ENCODE results near the gene PLRG1. TPM values are rescaled to one million over a fixed set of nuclear protein-coding genes. Genes with fewer than 3 reads are reported as not detected.

Gene PLRG1
- total RNA-seq, 1 experiment from 2014 or later = 136 TPM

DNA sequence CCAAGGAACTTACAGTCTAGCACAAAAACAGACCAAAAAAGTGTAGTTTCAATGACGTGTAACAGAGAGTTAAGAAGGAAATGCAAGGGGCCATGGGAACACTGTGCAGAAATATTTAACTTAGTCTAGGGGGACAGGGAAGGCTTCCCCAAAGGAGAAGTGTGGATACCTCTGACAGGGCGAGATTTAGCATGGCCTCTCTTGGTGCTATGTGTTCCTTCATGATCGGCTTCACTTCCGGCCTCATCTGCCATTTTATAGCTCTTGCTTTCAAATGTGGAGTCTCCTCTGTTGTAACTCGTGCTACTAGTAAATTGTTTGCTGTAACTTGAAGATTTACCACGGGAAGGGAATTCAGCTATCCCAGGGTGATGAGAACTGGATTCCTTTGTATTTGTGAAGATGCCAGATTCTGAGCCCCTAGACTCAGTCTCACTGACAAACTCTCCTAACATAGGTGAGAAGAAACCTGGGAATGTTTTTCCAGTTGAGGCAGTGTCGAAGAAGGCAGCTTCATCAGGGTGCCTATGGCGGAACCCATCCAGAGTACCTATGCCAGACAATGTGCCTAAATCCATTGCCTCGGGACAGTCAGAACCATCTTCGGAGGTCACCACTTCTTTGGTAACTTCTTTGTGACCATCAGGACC lies 35.3 kb upstream of the PLRG1 start:
- POLR2A ChIA-PET = no interaction called here
- CTCF ChIA-PET = interaction anchor here (0.6 to 3.3 kb wide), 7 partner anchors 17 to 52 kb away, joined by 3 to 13 read pairs (median 4); no protein-coding TSS in a partner anchor
- Mint-ChIP-seq H3K27me3 (ENCODE audit: insufficient read depth, unreplicated experiment) (no peaks in the 10 kb centered on the region), H3K27ac (ENCODE audit: low read depth, unreplicated experiment) (no peak overlapping the region), H3K4me3 (ENCODE audit: unreplicated experiment) (no peak overlapping the region), H3K4me1 (ENCODE audit: insufficient read depth, unreplicated experiment) (peaks cover 5% of the 10 kb centered on the region), H3K9me3 (ENCODE audit: unreplicated experiment) (no peaks in the 10 kb centered on the region), H3K36me3 (ENCODE audit: insufficient read depth, unreplicated experiment) (no peaks in the 10 kb centered on the region)
- intact Hi-C loops (cut with micrococcal nuclease) = no loop called here
- DNase-seq (ENCODE audit: unreplicated experiment) = no peak
- BruUV-seq (replicated peaks) = no TSS peak
- TF ChIP-seq, protein P1, sequence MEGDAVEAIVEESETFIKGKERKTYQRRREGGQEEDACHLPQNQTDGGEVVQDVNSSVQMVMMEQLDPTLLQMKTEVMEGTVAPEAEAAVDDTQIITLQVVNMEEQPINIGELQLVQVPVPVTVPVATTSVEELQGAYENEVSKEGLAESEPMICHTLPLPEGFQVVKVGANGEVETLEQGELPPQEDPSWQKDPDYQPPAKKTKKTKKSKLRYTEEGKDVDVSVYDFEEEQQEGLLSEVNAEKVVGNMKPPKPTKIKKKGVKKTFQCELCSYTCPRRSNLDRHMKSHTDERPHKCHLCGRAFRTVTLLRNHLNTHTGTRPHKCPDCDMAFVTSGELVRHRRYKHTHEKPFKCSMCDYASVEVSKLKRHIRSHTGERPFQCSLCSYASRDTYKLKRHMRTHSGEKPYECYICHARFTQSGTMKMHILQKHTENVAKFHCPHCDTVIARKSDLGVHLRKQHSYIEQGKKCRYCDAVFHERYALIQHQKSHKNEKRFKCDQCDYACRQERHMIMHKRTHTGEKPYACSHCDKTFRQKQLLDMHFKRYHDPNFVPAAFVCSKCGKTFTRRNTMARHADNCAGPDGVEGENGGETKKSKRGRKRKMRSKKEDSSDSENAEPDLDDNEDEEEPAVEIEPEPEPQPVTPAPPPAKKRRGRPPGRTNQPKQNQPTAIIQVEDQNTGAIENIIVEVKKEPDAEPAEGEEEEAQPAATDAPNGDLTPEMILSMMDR (IDR thresholded peaks at IDR 0.05; ENCODE audit: unreplicated experiment) = no peak

DNA sequence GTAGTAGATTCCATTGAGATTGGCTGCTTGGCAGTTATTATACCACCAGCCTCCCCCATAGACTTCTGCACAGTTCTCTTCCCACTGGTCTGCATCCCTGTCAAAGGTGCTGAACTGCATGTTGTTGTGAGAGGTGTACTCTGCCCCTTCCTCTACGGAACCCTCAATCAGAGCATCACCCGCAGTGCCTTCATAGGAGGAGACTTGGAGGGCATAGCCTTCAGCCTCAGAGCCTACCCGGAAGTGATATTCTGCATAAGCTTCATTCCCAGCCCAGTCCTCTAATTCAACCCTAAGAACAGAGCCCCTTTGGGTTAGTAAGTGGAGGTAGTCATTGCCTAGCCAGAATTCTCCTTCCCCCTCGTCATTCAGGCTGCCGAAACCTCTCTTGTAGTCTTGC lies 34.1 kb upstream of the PLRG1 start:
- peaks cover 5% of the 10 kb centered on the region for H3K4me1 Mint-ChIP-seq (ENCODE audit: insufficient read depth, unreplicated experiment)
- H3K4me3 Mint-ChIP-seq (ENCODE audit: unreplicated experiment) = no peak overlapping the region
- TF ChIP-seq, protein P1 (IDR thresholded peaks at IDR 0.05; ENCODE audit: unreplicated experiment) = no peak
- H3K9me3 Mint-ChIP-seq (ENCODE audit: unreplicated experiment) = no peaks in the 10 kb centered on the region
- intact Hi-C loops (cut with micrococcal nuclease) = no loop called here
- CTCF ChIA-PET = interaction anchor here (0.6 to 3.3 kb wide), 3 partner anchors 24 to 338 kb away, joined by 3 to 13 read pairs (median 4); no protein-coding TSS in a partner anchor
- no TSS peak for BruUV-seq (replicated peaks)
- no peak overlapping the region for H3K27ac Mint-ChIP-seq (ENCODE audit: low read depth, unreplicated experiment)
- H3K27me3 Mint-ChIP-seq (ENCODE audit: insufficient read depth, unreplicated experiment) = no peaks in the 10 kb centered on the region
- H3K36me3 Mint-ChIP-seq (ENCODE audit: insufficient read depth, unreplicated experiment) = no peaks in the 10 kb centered on the region
- POLR2A ChIA-PET = interaction anchor here (0.7 kb wide), 1 partner anchor 17 kb away, joined by 3 read pairs; no protein-coding TSS in a partner anchor
- no peak for DNase-seq (ENCODE audit: unreplicated experiment)

DNA sequence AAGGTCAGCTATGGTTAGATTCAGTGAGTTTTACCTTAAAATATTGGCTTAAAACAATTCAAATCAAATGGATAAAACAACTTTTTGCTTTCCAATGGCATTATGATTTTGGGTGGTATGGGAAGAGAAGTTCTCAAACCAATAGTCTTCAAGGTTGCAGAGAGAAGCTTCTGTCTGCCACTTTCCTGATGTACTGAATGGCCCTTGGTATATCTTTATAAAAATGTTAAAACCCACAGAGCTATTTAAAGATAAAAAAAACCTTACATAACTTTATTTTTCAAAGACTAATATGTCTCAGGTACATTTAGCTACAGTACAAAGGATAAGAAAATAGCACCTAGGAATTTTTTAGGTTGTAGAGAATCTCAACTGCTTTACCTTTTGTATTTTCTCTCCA lies 33.5 kb upstream of the PLRG1 start:
- Mint-ChIP-seq H3K36me3 (ENCODE audit: insufficient read depth, unreplicated experiment) (no peaks in the 10 kb centered on the region), H3K9me3 (ENCODE audit: unreplicated experiment) (no peaks in the 10 kb centered on the region), H3K4me3 (ENCODE audit: unreplicated experiment) (no peak overlapping the region), H3K4me1 (ENCODE audit: insufficient read depth, unreplicated experiment) (peaks cover 5% of the 10 kb centered on the region), H3K27me3 (ENCODE audit: insufficient read depth, unreplicated experiment) (no peaks in the 10 kb centered on the region), H3K27ac (ENCODE audit: low read depth, unreplicated experiment) (no peak overlapping the region)
- intact Hi-C loops (cut with micrococcal nuclease) = no loop called here
- BruUV-seq (replicated peaks) = no TSS peak
- CTCF ChIA-PET = interaction anchor here (0.6 to 3.3 kb wide), 3 partner anchors 24 to 337 kb away, joined by 3 to 13 read pairs (median 4); no protein-coding TSS in a partner anchor
- DNase-seq (ENCODE audit: unreplicated experiment) = no peak
- POLR2A ChIA-PET = interaction anchor here (0.5 kb wide), 1 partner anchor 233 kb away, joined by 3 read pairs; no protein-coding TSS in a partner anchor
- TF ChIP-seq, protein P1 (IDR thresholded peaks at IDR 0.05; ENCODE audit: unreplicated experiment) = no peak

DNA sequence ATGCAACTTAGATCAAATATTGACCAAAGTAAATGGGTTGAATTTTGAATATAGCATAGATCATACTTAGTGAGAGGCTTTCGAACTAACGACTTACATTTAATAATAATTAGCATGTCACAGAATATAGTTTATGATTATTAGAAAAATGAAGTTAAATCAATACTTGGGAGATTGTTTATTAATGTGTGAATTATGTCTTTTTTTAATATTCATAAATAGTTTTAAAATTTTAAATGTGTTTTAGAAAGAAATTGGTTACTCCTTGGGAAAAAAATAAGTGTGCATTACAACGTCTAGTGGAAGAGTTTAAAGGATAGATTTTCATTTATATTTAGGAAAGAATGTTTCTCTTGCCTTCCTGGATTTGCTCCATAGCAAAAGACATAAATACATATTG lies 33.0 kb upstream of the PLRG1 start:
- TF ChIP-seq, protein P1 (IDR thresholded peaks at IDR 0.05; ENCODE audit: unreplicated experiment) = no peak
- ChIA-PET POLR2A (interaction anchor here (0.5 to 0.7 kb wide), 2 partner anchors 116 to 234 kb away, joined by 3 read pairs; no protein-coding TSS in a partner anchor), CTCF (no interaction called here)
- Mint-ChIP-seq H3K27ac (ENCODE audit: low read depth, unreplicated experiment) (no peak overlapping the region), H3K27me3 (ENCODE audit: insufficient read depth, unreplicated experiment) (no peaks in the 10 kb centered on the region), H3K4me1 (ENCODE audit: insufficient read depth, unreplicated experiment) (peaks cover 5% of the 10 kb centered on the region), H3K4me3 (ENCODE audit: unreplicated experiment) (no peak overlapping the region), H3K9me3 (ENCODE audit: unreplicated experiment) (no peaks in the 10 kb centered on the region), H3K36me3 (ENCODE audit: insufficient read depth, unreplicated experiment) (no peaks in the 10 kb centered on the region)
- no peak for DNase-seq (ENCODE audit: unreplicated experiment)
- BruUV-seq (replicated peaks) = no TSS peak
- intact Hi-C loops (cut with micrococcal nuclease) = no loop called here
